GM12873 (cell line): ENCODE results near the gene HRH1.

Source experiments
- TF ChIP-seq, protein P1 (sequence below): IDR thresholded peaks from 2 replicates; pipeline ENCODE4 v1.5.1; 2012; ENCODE audit warnings: low read depth, mild to moderate bottlenecking, moderate library complexity, low read length, control low read depth; ENCODE audit not compliant: insufficient read depth; ENCODE audit errors: missing control alignments

The HRH1 gene

DNA sequence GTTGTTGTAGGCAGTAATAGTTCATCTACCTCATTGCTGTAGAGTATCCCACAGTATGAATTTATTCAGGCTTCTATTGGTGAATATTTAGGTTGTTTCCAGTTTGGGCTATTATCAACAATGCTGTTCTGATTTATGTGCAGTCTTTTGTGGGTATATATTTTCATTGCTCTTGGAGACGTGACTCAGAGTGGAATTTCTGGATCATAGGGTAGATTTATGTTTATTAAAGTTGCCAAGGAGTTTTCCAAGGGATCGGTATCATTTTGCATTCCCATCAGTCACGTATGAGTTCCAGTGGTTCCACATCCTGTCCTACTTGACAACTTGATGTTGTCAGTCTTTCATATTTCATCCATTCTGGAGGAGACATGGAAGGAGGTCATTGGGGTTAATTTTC lies 8.4 kb upstream of the HRH1 start:
- TF ChIP-seq, protein P1, sequence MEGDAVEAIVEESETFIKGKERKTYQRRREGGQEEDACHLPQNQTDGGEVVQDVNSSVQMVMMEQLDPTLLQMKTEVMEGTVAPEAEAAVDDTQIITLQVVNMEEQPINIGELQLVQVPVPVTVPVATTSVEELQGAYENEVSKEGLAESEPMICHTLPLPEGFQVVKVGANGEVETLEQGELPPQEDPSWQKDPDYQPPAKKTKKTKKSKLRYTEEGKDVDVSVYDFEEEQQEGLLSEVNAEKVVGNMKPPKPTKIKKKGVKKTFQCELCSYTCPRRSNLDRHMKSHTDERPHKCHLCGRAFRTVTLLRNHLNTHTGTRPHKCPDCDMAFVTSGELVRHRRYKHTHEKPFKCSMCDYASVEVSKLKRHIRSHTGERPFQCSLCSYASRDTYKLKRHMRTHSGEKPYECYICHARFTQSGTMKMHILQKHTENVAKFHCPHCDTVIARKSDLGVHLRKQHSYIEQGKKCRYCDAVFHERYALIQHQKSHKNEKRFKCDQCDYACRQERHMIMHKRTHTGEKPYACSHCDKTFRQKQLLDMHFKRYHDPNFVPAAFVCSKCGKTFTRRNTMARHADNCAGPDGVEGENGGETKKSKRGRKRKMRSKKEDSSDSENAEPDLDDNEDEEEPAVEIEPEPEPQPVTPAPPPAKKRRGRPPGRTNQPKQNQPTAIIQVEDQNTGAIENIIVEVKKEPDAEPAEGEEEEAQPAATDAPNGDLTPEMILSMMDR: no peak

DNA sequence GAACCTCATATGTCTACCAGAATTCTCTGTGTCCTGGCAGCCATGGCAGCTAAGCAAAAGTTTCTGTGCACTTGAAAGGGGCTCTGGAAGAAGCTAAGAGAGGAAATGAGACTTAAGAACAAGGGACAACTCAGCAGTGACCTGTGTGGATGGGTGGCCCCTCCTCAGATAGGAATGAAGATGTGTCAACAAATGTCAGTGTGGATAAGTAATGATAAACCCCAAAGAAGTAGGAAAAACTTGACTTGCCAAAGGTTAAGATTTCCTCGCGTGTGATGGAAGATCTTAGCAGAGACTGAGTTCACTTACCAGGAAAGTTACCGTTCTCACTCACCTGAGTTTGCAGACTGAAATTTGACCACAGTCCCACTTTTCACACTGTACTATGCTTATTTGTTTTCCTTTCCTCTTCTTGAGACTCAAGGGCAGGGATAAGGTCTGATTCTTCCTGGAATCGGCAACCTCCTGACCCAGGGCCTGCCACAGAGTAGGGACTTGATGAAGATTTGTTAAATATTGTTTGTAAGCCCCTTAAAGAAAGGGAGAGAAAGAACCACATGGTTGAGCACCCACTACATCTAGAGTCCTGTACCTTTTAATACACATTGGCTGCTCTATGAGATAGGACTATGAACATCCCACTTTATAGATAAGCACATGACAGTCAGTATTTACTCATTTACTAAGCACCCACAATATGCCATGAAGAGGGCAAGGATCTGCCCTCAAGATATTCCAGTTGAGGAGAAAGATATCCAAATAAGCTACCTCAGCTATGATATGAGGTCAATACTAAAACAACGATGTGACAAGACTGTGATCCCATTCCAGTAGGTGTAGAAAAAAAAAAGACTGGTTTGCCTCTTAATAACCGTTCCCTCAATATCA lies 7.3 kb upstream of the HRH1 start:
- TF ChIP-seq, protein P1: no peak

DNA sequence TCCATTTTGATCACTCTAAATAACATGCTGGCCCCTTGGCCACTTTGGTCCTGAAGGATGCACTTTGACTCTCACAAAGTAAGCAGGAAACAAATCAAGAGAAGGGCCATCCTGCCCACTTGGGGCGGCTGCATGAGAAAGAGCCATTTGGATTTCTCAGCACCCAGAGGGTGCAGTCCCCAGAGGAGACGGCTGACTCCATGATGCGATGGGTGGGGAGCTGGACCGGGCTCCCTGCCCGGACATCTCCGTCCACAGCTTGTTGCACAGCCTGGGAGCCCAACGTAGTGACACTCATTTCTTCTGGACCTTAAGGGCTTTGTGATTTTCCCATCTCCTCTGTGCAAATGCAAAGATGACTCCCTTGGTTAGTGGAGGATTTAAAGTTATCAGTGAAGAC lies 4.0 kb upstream of the HRH1 start:
- TF ChIP-seq, protein P1: no peak

DNA sequence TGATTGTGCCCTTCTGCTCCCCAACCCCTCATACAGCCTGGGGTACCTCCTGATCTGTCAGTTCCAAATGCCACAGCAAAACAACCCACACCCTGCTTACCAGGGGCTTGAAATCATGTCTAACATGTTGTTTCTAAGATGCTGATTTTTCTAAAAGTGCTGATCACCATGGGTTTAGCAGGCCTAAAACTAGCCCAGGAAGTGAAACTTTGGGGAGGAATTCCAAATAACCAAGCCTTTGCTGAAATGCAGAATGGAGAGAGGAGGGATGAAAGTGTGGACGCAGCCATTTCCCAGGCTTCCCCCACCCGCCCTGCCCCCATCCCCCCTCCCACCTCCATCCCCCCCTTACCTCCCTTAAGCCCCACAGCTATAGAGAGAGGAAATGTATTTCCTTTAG lies 2.0 kb upstream of the HRH1 start:
- TF ChIP-seq, protein P1: no peak

DNA sequence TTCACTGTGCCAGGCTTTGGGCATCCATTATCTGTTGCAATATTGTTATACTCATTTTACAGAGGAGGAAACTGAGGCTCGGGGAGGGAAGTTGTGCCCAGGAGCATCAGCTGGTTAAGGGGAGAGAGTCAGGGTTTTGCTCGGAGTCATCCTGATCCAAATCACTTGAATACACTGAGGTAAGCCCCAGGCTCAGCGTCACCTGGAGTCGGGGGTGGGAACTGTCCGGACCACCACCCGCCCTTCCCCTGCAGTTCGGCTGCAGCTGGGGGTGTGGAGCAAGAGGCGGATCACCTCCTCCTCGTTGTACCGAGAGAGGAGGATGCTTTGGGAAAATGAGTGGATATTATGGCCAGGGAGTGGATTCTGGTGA lies 646 bp downstream of the HRH1 start:
- TF ChIP-seq, protein P1: no peak

DNA sequence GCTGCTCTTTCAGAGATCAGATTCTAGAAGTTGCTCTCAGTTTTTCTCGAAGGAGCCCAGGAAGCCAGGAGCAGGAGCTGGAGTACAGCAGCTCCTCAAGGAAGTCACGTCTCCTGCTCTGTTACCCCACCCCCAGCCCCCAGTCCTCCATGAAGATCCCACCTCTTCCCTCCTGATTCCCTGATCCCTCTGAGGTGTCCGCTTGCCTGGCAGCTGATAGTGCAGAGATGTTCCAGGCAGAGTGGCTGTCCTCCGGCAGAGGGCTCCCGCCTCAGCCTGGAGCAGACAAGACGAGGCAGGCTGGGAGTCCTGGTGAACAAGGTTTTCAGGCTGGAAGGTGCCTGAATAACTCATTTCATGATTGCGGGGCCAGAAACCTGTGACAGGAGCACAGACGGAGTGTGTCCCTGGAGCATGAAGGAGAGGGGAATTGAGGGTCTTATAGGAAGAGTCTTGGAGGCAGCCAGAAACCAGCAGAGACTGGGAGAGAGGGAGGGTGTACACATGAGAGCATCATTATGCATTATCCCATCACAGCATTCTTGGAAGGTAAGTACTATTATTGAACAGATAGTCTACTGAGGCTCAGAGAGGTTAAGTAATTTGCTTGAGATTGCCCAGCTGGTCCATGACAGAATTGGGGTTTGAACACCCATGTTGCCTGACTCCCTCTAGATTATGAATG lies 1.2 kb downstream of the HRH1 start:
- TF ChIP-seq, protein P1: peak; percentile 49

DNA sequence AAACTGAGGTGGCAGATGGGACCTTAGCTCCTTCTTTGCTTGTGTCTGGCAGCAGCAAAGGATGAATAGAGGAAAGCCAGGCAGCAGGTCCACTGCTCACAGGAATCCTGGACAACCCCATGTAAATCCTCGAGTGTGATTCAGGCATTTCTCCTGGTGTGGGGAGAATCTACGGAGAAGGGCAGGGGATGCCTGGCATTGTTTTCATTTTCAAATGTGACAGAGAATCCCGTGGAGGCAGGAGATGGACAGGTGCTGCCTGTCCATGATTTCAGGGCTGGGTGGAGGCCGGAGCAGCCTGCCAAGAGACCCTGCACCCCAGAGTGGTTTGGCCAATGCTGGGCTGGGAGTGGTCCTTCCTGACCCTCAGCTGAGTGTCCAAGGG lies 1.7 kb downstream of the HRH1 start:
- TF ChIP-seq, protein P1: no peak
